ENCODE results near the gene TCF7. TPM values are rescaled to one million over a fixed set of nuclear protein-coding genes. Genes with fewer than 3 reads are reported as not detected.

The TCF7 gene
- polyA plus RNA-seq, 2 of the 4 experiments (the other 2 are of a cell fraction), result 2.8 to 10.1 TPM

- TF ChIP-seq EP300 (IDR thresholded peaks at IDR 0.05) (no peak), MAZ (IDR thresholded peaks at IDR 0.05; ENCODE audit: borderline replicate concordance, low read depth, low read length) (no peak), JUNB (IDR thresholded peaks at IDR 0.05) (no peak), HOXB13 (CRISPR knock-in tag; IDR thresholded peaks at IDR 0.05; ENCODE audit: low read depth) (no peak), RNF2 (IDR thresholded peaks at IDR 0.05; ENCODE audit: borderline replicate concordance, low read depth) (no peak), ZFP36 (IDR thresholded peaks at IDR 0.05; ENCODE audit: borderline replicate concordance, partially characterized antibody) (no peak), NPAS2 (CRISPR knock-in tag; IDR thresholded peaks at IDR 0.05; ENCODE audit: borderline replicate concordance) (no peak), ZNF302 (CRISPR knock-in tag; IDR thresholded peaks at IDR 0.05) (no peak), CEBPB (IDR thresholded peaks at IDR 0.05) (no peak), CTCF (IDR thresholded peaks at IDR 0.05) (no peak), CBX2 (IDR thresholded peaks at IDR 0.05; ENCODE audit: borderline replicate concordance, low read depth) (no peak)
- ChIA-PET POLR2A (no interaction called here), CTCF (interaction anchor here (0.7 to 2.8 kb wide), 4 partner anchors 11 to 56 kb away, joined by 3 to 13 read pairs (median 4); no protein-coding TSS in a partner anchor)
- FAIRE-seq, result no peak
- Histone ChIP-seq H3K27ac (no peak overlapping the region), H3K9me3 (no peaks in the 10 kb centered on the region), H3K4me1 (peaks cover 36% of the 10 kb centered on the region), H3K4me2 (no peak overlapping the region), H3K4me3 (no peak overlapping the region)
- WGBS (ENCODE audit: missing lambda C conversion rate), result 81% methylated on average over 15 of the region's 15 CpGs
- no peak for DNase-seq (ENCODE audit: low read depth in 1 of 2, low spot score in 1 of 2)
- no peak for ATAC-seq
Measured at GRCh38 chr5:134095887-134096589, 18.4 kb upstream of the TCF7 start.

GRCh38 chr5:134097211-134097749 is 17.2 kb upstream of the TCF7 start:
- no peak for TF ChIP-seq HDAC2 (IDR thresholded peaks at IDR 0.05)
- Histone ChIP-seq H3K4me3 (no peak overlapping the region), H3K9me3 (no peaks in the 10 kb centered on the region), H3K4me2 (no peak overlapping the region), H3K4me1 (peaks cover 29% of the 10 kb centered on the region), H3K27ac (no peak overlapping the region)
- ChIA-PET CTCF (interaction anchor here (1.4 to 1.5 kb wide), 2 partner anchors 24 to 66 kb away, joined by 3 to 4 read pairs; no protein-coding TSS in a partner anchor), POLR2A (no interaction called here)
- WGBS (ENCODE audit: missing lambda C conversion rate), result 74% methylated on average over 7 of the region's 7 CpGs
- ATAC-seq (no peak), DNase-seq (ENCODE audit: low read depth in 1 of 2, low spot score in 1 of 2) (no peak), FAIRE-seq (no peak)

- no peak overlapping the region for H3K4me3 ChIP-seq
- 77% methylated on average over 5 of the region's 5 CpGs for WGBS (ENCODE audit: missing lambda C conversion rate)
- ChIA-PET POLR2A (no interaction called here), CTCF (interaction anchor here (0.7 to 1.6 kb wide), 2 partner anchors 14 to 191 kb away, joined by 3 read pairs; no protein-coding TSS in a partner anchor)
- ATAC-seq (no peak), DNase-seq (ENCODE audit: low read depth in 1 of 2, low spot score in 1 of 2) (no peak), FAIRE-seq (no peak)
- no peaks in the 10 kb centered on the region for H3K9me3 ChIP-seq
- no peak for TF ChIP-seq SMC3 (IDR thresholded peaks at IDR 0.05)
- peaks cover 23% of the 10 kb centered on the region for H3K4me1 ChIP-seq
- no peak overlapping the region for H3K4me2 ChIP-seq
- H3K27ac ChIP-seq, result no peak overlapping the region
Measured at GRCh38 chr5:134098690-134099089, 15.8 kb upstream of the TCF7 start.

- Histone ChIP-seq H3K4me3 (no peak overlapping the region), H3K4me1 (peaks cover 23% of the 10 kb centered on the region), H3K27ac (no peak overlapping the region), H3K9me3 (no peaks in the 10 kb centered on the region), H3K4me2 (no peak overlapping the region)
- no peak for FAIRE-seq
- WGBS (ENCODE audit: missing lambda C conversion rate), result 89% methylated on average over 11 of the region's 11 CpGs
- ChIA-PET POLR2A (no interaction called here), CTCF (interaction anchor here (0.7 to 4.4 kb wide), 6 partner anchors 12 to 190 kb away, joined by 3 to 47 read pairs (median 10); no protein-coding TSS in a partner anchor)
- DNase-seq (ENCODE audit: low read depth in 1 of 2, low spot score in 1 of 2), result no peak
- no peak for TF ChIP-seq MYC (IDR thresholded peaks at IDR 0.05; ENCODE audit: borderline replicate concordance, low read length)
- TF ChIP-seq RFX5 (IDR thresholded peaks at IDR 0.05), result no peak
- no peak for TF ChIP-seq MAZ (IDR thresholded peaks at IDR 0.05; ENCODE audit: borderline replicate concordance, low read depth, low read length)
- no peak for TF ChIP-seq KDM1A (IDR thresholded peaks at IDR 0.05; ENCODE audit: low read depth)
- TF ChIP-seq HDAC2 (IDR thresholded peaks at IDR 0.05), result no peak
- no peak for TF ChIP-seq CBX2 (IDR thresholded peaks at IDR 0.05; ENCODE audit: borderline replicate concordance, low read depth)
- TF ChIP-seq FOSL2 (IDR thresholded peaks at IDR 0.05), result no peak
- no peak for TF ChIP-seq FOSL2 (CRISPR knock-in tag; IDR thresholded peaks at IDR 0.05)
- TF ChIP-seq HMGXB4 (CRISPR knock-in tag; IDR thresholded peaks at IDR 0.05; ENCODE audit: borderline replicate concordance), result no peak
- TF ChIP-seq FOSB (CRISPR knock-in tag; IDR thresholded peaks at IDR 0.05), result no peak
- no peak for ATAC-seq
Measured at GRCh38 chr5:134099288-134099872, 15.1 kb upstream of the TCF7 start.
